Heart left ventricle (tissue), 16 donors: Measurements from ENCODE around the gene ANXA7. TPM values are rescaled to one million over a fixed set of nuclear protein-coding genes. Genes with fewer than 3 reads are reported as not detected.
A peak's percentile ranks its signal among the peaks of the same experiment; 100 is the strongest.

ENCODE experiments used
- ATAC-seq, 4 donors: fragments of 200-7000 bp; cut with Tn5 transposase; one replicate each; pipeline ENCODE4 v1.9.1; 2020 to 2022; ENCODE audit warnings: moderate library complexity in 4 of 4, mild to moderate bottlenecking in 3 of 4, moderate number of reproducible peaks in 1 of 4
- DNase-seq, 5 donors: peaks; one replicate each; pipeline ENCODE4 v3.0.0-alpha.2; 2020
- H3K27ac ChIP-seq, 12 donors: fragments of 200-600 bp; sonication (generic) in 4 of 12; one replicate each; pipeline versions ENCODE4 v1.5.0 to v1.8.0; 2016 to 2022; ENCODE audit warnings: mild to moderate bottlenecking in 2 of 12
- H3K27me3 ChIP-seq, 9 donors: fragments of 200-600 bp; sonication (generic) in 2 of 9; one replicate each; pipeline versions ENCODE4 v1.5.1 to v1.8.0; 2016 to 2022; ENCODE audit warnings: mild to moderate bottlenecking in 3 of 9
- H3K36me3 ChIP-seq, 9 donors: fragments of 200-600 bp; sonication (generic) in 2 of 9; one replicate each; pipeline versions ENCODE4 v1.5.0 to v1.8.0; 2018 to 2022; ENCODE audit warnings: mild to moderate bottlenecking in 2 of 9
- H3K4me1 ChIP-seq, 12 donors: fragments of 200-600 bp; sonication (generic) in 4 of 12; one replicate each; pipeline versions ENCODE4 v1.5.0 to v1.8.0; 2016 to 2022; ENCODE audit warnings: mild to moderate bottlenecking in 3 of 12
- H3K4me3 ChIP-seq, 12 donors: fragments of 200-600 bp; sonication (generic) in 4 of 12; one replicate each; pipeline versions ENCODE4 v1.5.0 to v1.8.0; 2017 to 2022; ENCODE audit warnings: mild to moderate bottlenecking in 9 of 12, moderate library complexity in 4 of 12
- H3K9me3 ChIP-seq, 12 donors: fragments of 200-600 bp; sonication (generic) in 4 of 12; one replicate each; pipeline versions ENCODE4 v1.5.0 to v1.8.0; 2016 to 2022; ENCODE audit warnings: mild to moderate bottlenecking in 1 of 12
- POLR2A ChIP-seq, 2 donors: fragments of 450-650 bp; IDR thresholded peaks; one replicate each; pipeline ENCODE4 v1.6.1; 2017; ENCODE audit warnings: antibody characterized with exemption in 2 of 2, mild to moderate bottlenecking in 2 of 2, moderate library complexity in 2 of 2
- WGBS, 4 donors: extraction: QIAGEN DNeasy Blood & Tissue Kit in 2 of 4; methylation state at CpG; one replicate each; pipeline versions ENCODE4 v1.1.5 to v1.1.7; 2013 to 2018; 5-methylcytosine and 5-hydroxymethylcytosine counted together
- intact Hi-C, 10 donors: fragments of 100-400 bp; cut with DNase I; formaldehyde crosslinking; loops; one replicate each; pipeline versions ENCODE4 v1.11.1 to v1.14.2; 2022
- polyA plus RNA-seq, 2 donors: library from polyadenylated mRNA; stranded (reverse); fragments of 200-250 nt; gene quantifications; one replicate each; pipeline ENCODE4 v1.2.3, GENCODE V29; 2013
- total RNA-seq, 9 donors: library from RNA; depleted of rRNA in 2 of 9; stranded (reverse); fragments of >200 nt in 2 of 9; fragmentation: NEBNext Ultra II Directional in 3 of 9; extraction: Animal tissue kit (Norgen Biotek cat#: 25700) in 3 of 9; gene quantifications; one replicate each; pipeline versions ENCODE4 v1.1.0 to v1.2.4, GENCODE V29; 2016 to 2023
- TF ChIP-seq, protein P1 (sequence below), 12 donors: fragments of 200-600 bp; sonication (generic) in 4 of 12; IDR thresholded peaks; one replicate each; pipeline versions ENCODE4 v1.5.0 to v1.8.0; 2018 to 2022; ENCODE audit warnings: antibody characterized with exemption in 12 of 12, mild to moderate bottlenecking in 5 of 12
- donor health status: ischemic (EF 13 %, LVEDD 7.1; RV severe dilation, severe dysfunction).
- donor health status: healthy with polysubstance abuse.
- donor health status: DM: no; HTN: yes; CAD: no.
- donor health status: DM: no; HTN: no; CAD: no.
- donor health status: ischemic (EF 25% LVEDD 6.9; RV normal size, moderate dysfunction).
- donor health status: ischemic (EF 25% LVEDD 5.7; RV mildly dilated, moderate dysfunction).
- donor health status: healthy.
- donor health status: DM: yes; HTN: yes; CAD: no.
- donor health status: ischemic (EF 35%, LVEDD 5.7; RV mildly dilated, moderate dysfunction).
- donor health status: nonischemic (EF 11% LVEDD 7.7; RV severe dilation, severe dysfunction).
- donor health status: DM: yes; HTN: yes; CAD: no.
- donor health status: PGD.
- donor health status: ischemic (EF 29% LVEDD 5.4; RV normal size, mild dysfunction).
- donor health status: nonischemic (EF 23%, LVEDD 6.1; RV moderate dilation, normal function).

Gene ANXA7
- total and polyA plus RNA-seq, 11 donors, result 46.4 to 170 (median 121) TPM

DNA sequence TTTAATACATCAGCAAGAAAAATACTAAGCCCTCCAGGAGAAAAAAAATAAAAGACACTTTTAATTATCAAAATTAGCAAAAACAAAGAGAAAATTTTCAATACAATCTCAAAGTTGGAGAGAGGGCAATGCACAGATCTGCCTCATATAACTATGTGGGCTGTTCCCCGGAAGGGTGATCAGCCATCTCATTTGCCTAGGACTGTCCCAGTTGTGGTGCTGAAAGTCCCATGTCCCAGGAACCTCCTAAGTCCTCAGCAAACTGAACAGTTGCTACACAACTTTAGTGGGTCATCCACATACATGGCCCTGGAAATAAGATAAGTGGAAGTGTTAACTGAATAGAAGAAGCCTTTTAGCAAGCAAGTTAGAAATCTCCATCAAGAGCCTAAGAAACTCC, 69.6 kb downstream of the ANXA7 start:
- 76 to 94% (median 90%) methylated on average over 1 of the region's 1 CpG for WGBS, 4 donors
- H3K4me1 ChIP-seq, result no peaks in the 10 kb centered on the region
- ATAC-seq, result no peak
- no peaks in the 10 kb centered on the region for H3K9me3 ChIP-seq
- H3K27ac ChIP-seq, result no peak overlapping the region
- DNase-seq, result no peak
- TF ChIP-seq, protein P1, sequence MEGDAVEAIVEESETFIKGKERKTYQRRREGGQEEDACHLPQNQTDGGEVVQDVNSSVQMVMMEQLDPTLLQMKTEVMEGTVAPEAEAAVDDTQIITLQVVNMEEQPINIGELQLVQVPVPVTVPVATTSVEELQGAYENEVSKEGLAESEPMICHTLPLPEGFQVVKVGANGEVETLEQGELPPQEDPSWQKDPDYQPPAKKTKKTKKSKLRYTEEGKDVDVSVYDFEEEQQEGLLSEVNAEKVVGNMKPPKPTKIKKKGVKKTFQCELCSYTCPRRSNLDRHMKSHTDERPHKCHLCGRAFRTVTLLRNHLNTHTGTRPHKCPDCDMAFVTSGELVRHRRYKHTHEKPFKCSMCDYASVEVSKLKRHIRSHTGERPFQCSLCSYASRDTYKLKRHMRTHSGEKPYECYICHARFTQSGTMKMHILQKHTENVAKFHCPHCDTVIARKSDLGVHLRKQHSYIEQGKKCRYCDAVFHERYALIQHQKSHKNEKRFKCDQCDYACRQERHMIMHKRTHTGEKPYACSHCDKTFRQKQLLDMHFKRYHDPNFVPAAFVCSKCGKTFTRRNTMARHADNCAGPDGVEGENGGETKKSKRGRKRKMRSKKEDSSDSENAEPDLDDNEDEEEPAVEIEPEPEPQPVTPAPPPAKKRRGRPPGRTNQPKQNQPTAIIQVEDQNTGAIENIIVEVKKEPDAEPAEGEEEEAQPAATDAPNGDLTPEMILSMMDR (IDR thresholded peaks at IDR 0.05), result no peak
- TF ChIP-seq POLR2A (IDR thresholded peaks at IDR 0.05), result no peak
- intact Hi-C loops, result no loop called here
- no peaks in the 10 kb centered on the region for H3K27me3 ChIP-seq
- peaks cover 0 to 13% (median 10%) of the 10 kb centered on the region in 9 donors for H3K36me3 ChIP-seq
- H3K4me3 ChIP-seq, result no peak overlapping the region

DNA sequence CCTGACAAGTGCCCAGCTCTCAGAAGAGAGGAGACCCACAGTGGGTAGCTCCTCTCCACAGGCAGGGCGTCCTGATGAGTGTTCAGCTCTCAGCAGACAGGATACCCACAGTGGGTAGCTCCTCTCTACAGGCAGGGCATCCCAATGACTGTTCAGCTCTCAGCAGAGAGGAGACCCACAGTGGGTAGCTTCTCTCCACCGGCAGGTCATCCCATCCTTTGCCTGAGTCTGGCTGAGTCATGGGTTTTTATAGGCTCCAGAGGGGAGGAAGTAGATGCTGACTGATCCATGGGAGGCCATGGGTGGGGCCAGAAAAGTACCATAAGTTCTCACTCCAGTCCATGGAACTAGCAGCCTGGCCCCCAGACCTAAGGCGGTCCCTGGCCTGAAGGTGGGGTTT, 73.7 kb downstream of the ANXA7 start:
- 87 to 100% (median 94%) methylated on average over 1 to 3 of the region's 3 CpGs for WGBS, 4 donors
- Histone ChIP-seq H3K36me3 (peaks cover 0 to 6% (median 0%) of the 10 kb centered on the region in 9 donors), H3K27ac (no peak overlapping the region), H3K4me3 (no peak overlapping the region), H3K27me3 (no peaks in the 10 kb centered on the region), H3K9me3 (no peaks in the 10 kb centered on the region), H3K4me1 (no peaks in the 10 kb centered on the region)
- ATAC-seq (no peak), DNase-seq (no peak)
- TF ChIP-seq POLR2A (IDR thresholded peaks at IDR 0.05), result no peak
- TF ChIP-seq, protein P1 (IDR thresholded peaks at IDR 0.05), result no peak
- intact Hi-C loops, result no loop called here

DNA sequence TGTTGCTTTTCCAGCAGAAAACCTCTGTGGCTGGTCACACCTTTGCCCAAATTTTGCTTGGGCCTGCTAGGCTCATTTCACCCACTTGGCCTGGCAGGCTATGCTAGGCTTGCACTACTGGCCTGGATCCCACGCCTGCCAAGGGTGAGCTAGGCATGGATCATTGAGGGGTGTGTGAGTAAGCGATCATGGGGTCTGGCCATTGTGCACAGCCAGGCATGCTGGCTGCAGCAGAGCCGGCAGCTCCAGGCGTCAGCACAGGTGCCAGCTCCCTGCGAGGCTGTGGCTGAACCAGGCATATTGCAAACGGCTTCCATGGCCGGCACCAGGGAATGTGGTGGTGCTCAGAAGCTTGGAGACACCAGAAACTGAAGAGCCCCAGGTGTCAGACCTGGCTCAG, 74.4 kb downstream of the ANXA7 start:
- Histone ChIP-seq H3K4me3 (no peak overlapping the region), H3K36me3 (peaks cover 0 to 6% (median 0%) of the 10 kb centered on the region in 9 donors), H3K4me1 (no peaks in the 10 kb centered on the region), H3K27me3 (no peaks in the 10 kb centered on the region), H3K9me3 (no peaks in the 10 kb centered on the region), H3K27ac (peak overlapping the region in 2 of 12 donors; percentile 20 to 52)
- intact Hi-C loops, result no loop called here
- peak; percentile 77 to 96 (median 88) for ATAC-seq
- TF ChIP-seq POLR2A (IDR thresholded peaks at IDR 0.05), result no peak
- TF ChIP-seq, protein P1 (IDR thresholded peaks at IDR 0.05), result no peak
- DNase-seq, result peak; percentile 18 to 63 (median 43)
- WGBS, 4 donors, result 82 to 95% (median 88%) methylated on average over 4 to 7 of the region's 7 CpGs

DNA sequence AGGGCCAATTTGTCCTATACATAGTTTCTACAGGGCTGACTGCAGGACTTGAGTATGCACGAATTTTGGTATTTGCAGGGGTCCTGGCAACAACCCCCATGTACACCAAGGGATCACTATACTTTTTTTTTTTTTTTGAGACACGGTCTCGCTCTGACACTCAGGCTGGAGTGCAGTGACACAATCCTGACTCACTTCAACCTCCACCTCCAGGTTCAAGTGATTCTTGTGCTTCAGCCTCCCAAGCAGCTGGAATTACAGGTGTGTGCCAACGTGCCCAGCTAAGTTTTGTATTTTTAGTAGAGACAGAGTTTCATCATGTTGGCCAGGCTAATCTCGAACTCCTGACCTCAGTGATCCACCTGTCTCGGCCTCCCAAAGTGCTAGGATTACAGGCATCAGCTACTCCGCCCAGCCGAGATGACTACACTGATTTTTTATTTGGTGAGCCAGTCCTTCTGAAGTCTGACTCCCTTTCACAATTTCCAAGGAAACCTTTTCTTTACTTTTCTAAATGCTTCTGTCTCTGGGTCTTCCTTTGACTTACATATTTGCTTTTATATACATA, 75.0 kb downstream of the ANXA7 start:
- H3K4me1 ChIP-seq, result no peaks in the 10 kb centered on the region
- H3K9me3 ChIP-seq, result no peaks in the 10 kb centered on the region
- no peak overlapping the region for H3K4me3 ChIP-seq
- peak overlapping the region in 2 of 12 donors; percentile 20 to 52 for H3K27ac ChIP-seq
- H3K27me3 ChIP-seq, result no peaks in the 10 kb centered on the region
- no peak for ATAC-seq
- 86 to 95% (median 90%) methylated on average over 8 of the region's 8 CpGs for WGBS, 4 donors
- no peak for DNase-seq
- TF ChIP-seq, protein P1 (IDR thresholded peaks at IDR 0.05), result no peak
- TF ChIP-seq POLR2A (IDR thresholded peaks at IDR 0.05), result no peak
- intact Hi-C loops, result no loop called here
- peaks cover 0 to 6% (median 0%) of the 10 kb centered on the region in 9 donors for H3K36me3 ChIP-seq
